Glutamatergic neuron (in vitro differentiated cells): ENCODE results near the gene ASIP. TPM values are rescaled to one million over a fixed set of nuclear protein-coding genes. Genes with fewer than 3 reads are reported as not detected.
"Not testable (repeated sequence)": the region's sequence is repeated elsewhere in the genome, so short reads cannot be mapped to it uniquely, and the experiment has no call there.

Experiments
- DNase-seq: peaks from one replicate; pipeline ENCODE4 v3.0.0; 2022
- H3K27ac Mint-ChIP-seq: one replicate; pipeline ENCODE4 v1.8.0; 2020; ENCODE audit warnings: mild to moderate bottlenecking, mixed read lengths, inconsistent platforms; ENCODE audit not compliant: unreplicated experiment
- H3K27me3 Mint-ChIP-seq: one replicate; pipeline ENCODE4 v1.8.0; 2020; ENCODE audit warnings: mild to moderate bottlenecking, moderate library complexity, mixed read lengths, inconsistent platforms; ENCODE audit not compliant: unreplicated experiment
- H3K36me3 Mint-ChIP-seq: one replicate; pipeline ENCODE4 v1.8.0; 2020; ENCODE audit warnings: mild to moderate bottlenecking, mixed read lengths, inconsistent platforms; ENCODE audit not compliant: unreplicated experiment
- H3K4me1 Mint-ChIP-seq: one replicate; pipeline ENCODE4 v1.8.0; 2020; ENCODE audit warnings: mild to moderate bottlenecking, low read depth, mixed read lengths, inconsistent platforms; ENCODE audit not compliant: unreplicated experiment
- H3K4me3 Mint-ChIP-seq: one replicate; pipeline ENCODE4 v1.8.0; 2020; ENCODE audit warnings: mild to moderate bottlenecking, mixed read lengths, inconsistent platforms; ENCODE audit not compliant: unreplicated experiment
- H3K9me3 Mint-ChIP-seq: one replicate; pipeline ENCODE4 v1.8.0; 2020; ENCODE audit warnings: mild to moderate bottlenecking, moderate library complexity, mixed read lengths, inconsistent platforms; ENCODE audit not compliant: unreplicated experiment
- total RNA-seq: library from RNA; stranded (reverse); fragmentation: NEBNext Ultra II Directional; extraction: Animal tissue kit (Norgen Biotek cat#: 25700); gene quantifications from one replicate; pipeline ENCODE4 v1.2.1, GENCODE V29; 2021; ENCODE audit not compliant: unreplicated experiment
- TF ChIP-seq, protein P1 (sequence below): fragments of 200-600 bp; sonication (generic); IDR thresholded peaks from one replicate; pipeline ENCODE4 v1.5.0; 2021; ENCODE audit not compliant: partially characterized antibody, unreplicated experiment

The ASIP gene
- total RNA-seq, 1 donor from 2014 or later, result not detected

DNA sequence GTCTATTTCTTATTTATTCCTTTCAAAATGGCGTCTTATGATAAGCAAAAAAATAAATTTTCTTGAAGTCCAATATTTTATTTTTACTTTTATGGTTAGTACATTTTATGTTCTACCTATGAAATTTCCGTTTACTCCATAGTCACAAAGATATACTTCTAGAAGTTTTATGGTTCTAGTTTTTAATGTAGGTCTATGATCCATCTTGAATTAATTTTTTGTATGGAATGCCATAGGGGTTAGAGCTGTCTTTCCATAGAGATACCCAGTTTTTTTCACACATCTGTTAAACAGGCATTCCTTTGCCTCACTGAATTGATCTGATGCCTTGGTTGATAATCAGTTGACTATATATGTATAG, 24.9 kb upstream of the ASIP start:
- Mint-ChIP-seq H3K27me3 (peaks cover 5% of the 10 kb centered on the region), H3K4me3 (no peak overlapping the region), H3K36me3 (peaks cover 6% of the 10 kb centered on the region), H3K27ac (no peak overlapping the region), H3K4me1 (no peaks in the 10 kb centered on the region), H3K9me3 (no peaks in the 10 kb centered on the region)
- TF ChIP-seq, protein P1, sequence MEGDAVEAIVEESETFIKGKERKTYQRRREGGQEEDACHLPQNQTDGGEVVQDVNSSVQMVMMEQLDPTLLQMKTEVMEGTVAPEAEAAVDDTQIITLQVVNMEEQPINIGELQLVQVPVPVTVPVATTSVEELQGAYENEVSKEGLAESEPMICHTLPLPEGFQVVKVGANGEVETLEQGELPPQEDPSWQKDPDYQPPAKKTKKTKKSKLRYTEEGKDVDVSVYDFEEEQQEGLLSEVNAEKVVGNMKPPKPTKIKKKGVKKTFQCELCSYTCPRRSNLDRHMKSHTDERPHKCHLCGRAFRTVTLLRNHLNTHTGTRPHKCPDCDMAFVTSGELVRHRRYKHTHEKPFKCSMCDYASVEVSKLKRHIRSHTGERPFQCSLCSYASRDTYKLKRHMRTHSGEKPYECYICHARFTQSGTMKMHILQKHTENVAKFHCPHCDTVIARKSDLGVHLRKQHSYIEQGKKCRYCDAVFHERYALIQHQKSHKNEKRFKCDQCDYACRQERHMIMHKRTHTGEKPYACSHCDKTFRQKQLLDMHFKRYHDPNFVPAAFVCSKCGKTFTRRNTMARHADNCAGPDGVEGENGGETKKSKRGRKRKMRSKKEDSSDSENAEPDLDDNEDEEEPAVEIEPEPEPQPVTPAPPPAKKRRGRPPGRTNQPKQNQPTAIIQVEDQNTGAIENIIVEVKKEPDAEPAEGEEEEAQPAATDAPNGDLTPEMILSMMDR, result no peak
- DNase-seq, result no peak

DNA sequence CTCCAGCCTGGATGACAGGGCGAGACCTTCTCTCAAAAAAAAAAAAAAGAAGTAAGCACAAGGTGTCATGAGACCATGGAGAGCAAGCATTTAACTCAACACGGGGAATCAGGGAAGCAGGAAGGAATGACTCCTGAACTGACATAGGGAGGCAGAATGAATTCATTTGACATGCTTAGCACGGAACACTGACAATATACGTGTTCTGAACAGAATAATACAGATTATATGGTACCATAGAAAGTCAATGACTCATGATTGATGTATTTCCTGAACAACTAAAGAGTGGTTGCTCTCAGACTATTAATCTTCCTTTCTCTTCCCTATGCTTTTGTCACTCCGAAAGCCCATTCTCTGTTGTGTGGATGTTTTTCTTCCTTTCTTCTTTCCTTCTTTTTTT, 20.7 kb upstream of the ASIP start:
- no peak overlapping the region for H3K27ac Mint-ChIP-seq
- no peaks in the 10 kb centered on the region for H3K4me1 Mint-ChIP-seq
- DNase-seq, result no peak
- TF ChIP-seq, protein P1, result no peak
- H3K4me3 Mint-ChIP-seq, result no peak overlapping the region
- peaks cover 1% of the 10 kb centered on the region for H3K27me3 Mint-ChIP-seq
- peaks cover 4% of the 10 kb centered on the region for H3K36me3 Mint-ChIP-seq
- H3K9me3 Mint-ChIP-seq, result no peaks in the 10 kb centered on the region

DNA sequence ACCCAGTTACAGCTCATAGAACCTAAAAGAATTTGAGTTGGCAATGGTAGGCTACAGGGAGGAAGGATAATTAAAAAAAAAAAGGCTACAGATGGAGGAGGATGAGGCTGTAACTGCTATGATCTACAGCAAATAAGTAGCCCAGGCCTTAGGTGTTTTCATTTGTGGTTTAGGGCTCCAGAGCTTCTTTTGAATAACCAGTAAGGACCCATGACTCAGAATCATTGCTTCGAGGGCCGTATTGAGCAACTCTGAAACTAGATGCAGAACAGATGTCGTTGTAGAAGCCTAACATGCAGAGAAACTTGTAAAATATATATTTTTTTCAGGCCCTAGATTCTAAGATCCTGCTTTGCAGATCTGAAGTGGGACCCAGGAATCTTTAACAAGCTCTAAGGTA, 19.0 kb upstream of the ASIP start:
- H3K36me3 Mint-ChIP-seq, result peaks cover 4% of the 10 kb centered on the region
- no peaks in the 10 kb centered on the region for H3K27me3 Mint-ChIP-seq
- no peak overlapping the region for H3K27ac Mint-ChIP-seq
- no peak for DNase-seq
- H3K4me1 Mint-ChIP-seq, result no peaks in the 10 kb centered on the region
- H3K9me3 Mint-ChIP-seq, result no peaks in the 10 kb centered on the region
- TF ChIP-seq, protein P1, result no peak
- no peak overlapping the region for H3K4me3 Mint-ChIP-seq

DNA sequence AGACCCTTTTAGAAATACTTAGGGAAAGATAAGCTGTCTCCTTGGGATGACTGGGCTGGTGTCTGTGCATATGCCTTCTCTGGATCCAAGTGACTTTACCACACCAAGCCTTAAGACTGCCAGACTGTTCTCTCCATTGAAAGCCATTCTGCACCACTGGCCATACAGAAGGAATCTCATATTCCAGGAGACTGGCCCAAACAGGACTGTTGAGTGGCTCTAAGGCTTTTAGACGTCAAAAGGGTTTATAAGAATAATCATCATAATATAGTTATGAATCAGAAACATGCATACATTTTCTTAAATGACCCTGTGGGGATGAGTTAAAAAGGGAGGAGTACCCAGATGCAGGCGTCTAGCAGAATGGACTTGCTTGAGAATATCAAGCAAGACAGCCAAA, 17.0 kb upstream of the ASIP start:
- not testable (repeated sequence) for H3K9me3 Mint-ChIP-seq, H3K4me1 Mint-ChIP-seq, H3K4me3 Mint-ChIP-seq, H3K27me3 Mint-ChIP-seq, DNase-seq, H3K27ac Mint-ChIP-seq, H3K36me3 Mint-ChIP-seq

DNA sequence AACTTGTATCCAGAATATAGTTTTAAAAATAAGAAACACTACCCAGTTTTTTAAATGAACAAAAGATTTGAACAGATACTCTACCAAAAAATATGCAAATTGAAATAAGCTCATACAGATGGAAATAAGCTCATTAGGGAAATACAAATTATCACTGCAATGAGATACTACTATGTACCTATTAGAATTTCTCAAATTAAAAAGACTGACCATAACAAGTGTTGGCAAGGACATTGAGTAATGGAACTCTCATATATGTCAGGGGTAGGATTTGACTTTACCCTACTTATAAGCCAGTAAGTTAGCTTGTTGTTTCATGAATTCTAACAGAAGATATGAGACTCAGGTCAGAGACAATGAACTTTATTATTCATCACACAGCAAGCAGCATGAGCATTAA, 9.6 kb upstream of the ASIP start:
- Mint-ChIP-seq H3K9me3 (peaks cover 2% of the 10 kb centered on the region), H3K27me3 (no peaks in the 10 kb centered on the region), H3K4me3 (no peak overlapping the region), H3K27ac (no peak overlapping the region), H3K4me1 (no peaks in the 10 kb centered on the region), H3K36me3 (peaks cover 9% of the 10 kb centered on the region)
- TF ChIP-seq, protein P1, result no peak
- DNase-seq, result no peak

DNA sequence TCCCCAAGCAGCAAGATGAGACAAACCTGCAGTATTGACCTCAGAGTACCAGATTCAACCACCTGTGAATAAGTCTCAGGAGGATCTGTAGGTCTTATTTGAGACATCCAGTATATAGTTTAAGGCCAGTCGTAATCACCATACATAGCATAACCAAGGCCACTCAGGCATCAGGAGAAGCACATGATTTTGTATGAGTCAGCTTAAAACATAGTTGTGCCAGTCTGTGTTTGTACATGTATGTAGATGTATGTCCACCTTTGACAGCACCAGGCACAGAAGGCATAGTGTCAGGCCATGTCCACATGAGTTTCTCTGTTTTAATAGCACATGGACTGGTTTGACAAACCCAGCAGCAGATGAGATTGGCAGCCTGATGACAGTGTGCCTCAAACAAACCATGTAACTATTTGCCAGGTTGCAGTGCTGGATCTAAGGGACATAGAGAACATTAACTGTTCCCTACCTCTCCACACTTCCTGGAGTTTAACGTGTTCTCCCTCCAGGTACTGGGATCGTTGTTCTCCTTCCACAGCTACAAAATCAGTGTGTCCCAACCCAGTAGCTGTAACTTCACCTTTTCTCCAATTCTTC, 8.6 kb upstream of the ASIP start:
- TF ChIP-seq, protein P1, result no peak
- peaks cover 14% of the 10 kb centered on the region for H3K36me3 Mint-ChIP-seq
- no peak overlapping the region for H3K27ac Mint-ChIP-seq
- H3K4me1 Mint-ChIP-seq, result no peaks in the 10 kb centered on the region
- no peak overlapping the region for H3K4me3 Mint-ChIP-seq
- no peak for DNase-seq
- no peaks in the 10 kb centered on the region for H3K27me3 Mint-ChIP-seq
- peaks cover 2% of the 10 kb centered on the region for H3K9me3 Mint-ChIP-seq
